Memory B cell (primary cell): ENCODE measurements around the gene AJAP1.

Experiments
- ATAC-seq: fragments of 150-1000 bp; cut with Tn5 transposase; 2 replicates; pipeline ENCODE4 v1.10.0; 2021; ENCODE audit warnings: low read depth, mild to moderate bottlenecking, moderate library complexity
- DNase-seq, 2 donors: peaks; one replicate each; pipeline ENCODE4 v3.0.0; 2022; ENCODE audit warnings: low spot score in 2 of 2
- H3K27ac Mint-ChIP-seq: one replicate; pipeline ENCODE4 v1.8.0; 2022; ENCODE audit warnings: mild to moderate bottlenecking, moderate library complexity, mixed read lengths
- H3K27me3 Mint-ChIP-seq: one replicate; pipeline ENCODE4 v1.8.0; 2022; ENCODE audit warnings: mixed read lengths
- H3K36me3 Mint-ChIP-seq: one replicate; pipeline ENCODE4 v1.8.0; 2022; ENCODE audit warnings: mild to moderate bottlenecking, mixed read lengths
- H3K4me1 Mint-ChIP-seq: one replicate; pipeline ENCODE4 v1.8.0; 2022; ENCODE audit warnings: mixed read lengths
- H3K4me3 Mint-ChIP-seq: one replicate; pipeline ENCODE4 v1.8.0; 2022; ENCODE audit warnings: mild to moderate bottlenecking, moderate library complexity, mixed read lengths
- H3K9me3 Mint-ChIP-seq: one replicate; pipeline ENCODE4 v1.8.0; 2022; ENCODE audit warnings: mixed read lengths

Gene AJAP1

DNA sequence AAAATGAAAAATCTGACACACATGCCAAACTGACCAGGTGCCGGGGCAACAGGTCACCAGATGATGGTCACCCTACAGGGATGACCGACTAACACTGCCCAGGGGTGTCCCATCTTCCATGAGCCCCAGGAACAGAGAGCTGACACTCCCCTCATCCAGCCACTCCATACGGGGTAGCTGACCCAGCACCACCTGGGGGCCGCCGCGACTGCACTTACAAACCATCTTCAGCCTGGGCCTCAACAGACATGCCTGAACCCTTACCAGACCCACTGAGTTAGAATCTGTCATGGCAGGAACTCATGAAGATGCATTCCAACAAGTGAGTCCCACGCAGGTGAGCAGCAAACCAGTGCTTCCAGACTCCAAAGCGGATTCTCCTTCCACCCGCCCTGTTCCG lies 31.6 kb upstream of the AJAP1 start:
- H3K4me1 Mint-ChIP-seq = no peaks in the 10 kb centered on the region
- no peaks in the 10 kb centered on the region for H3K9me3 Mint-ChIP-seq

DNA sequence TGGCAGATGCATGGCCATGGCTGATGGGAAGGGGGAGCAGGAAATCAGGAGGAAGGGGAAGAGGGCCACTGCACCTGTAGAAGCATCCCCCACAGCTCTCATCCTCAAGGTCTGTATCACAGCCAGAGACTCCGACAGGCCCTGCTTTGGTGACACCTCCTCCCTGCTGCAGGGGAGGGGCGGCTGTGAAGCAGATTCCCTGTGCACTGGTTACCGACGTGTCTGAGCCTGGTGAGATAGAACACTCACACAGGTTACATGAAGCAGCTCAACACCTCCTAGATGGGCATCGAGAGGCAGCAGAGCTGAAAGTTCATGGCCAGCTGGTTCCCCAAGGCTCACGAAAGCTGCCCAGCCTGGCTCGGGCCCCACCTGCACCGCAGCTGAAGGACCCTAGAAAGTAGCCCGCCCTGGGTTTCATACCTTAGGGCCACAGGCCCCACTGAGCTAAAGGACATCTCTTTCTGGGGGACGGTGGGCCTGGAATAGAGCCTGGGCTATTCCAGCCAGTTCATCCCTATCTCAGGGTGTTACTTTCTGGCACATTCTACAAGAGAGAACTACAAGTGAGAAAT lies 30.2 kb upstream of the AJAP1 start:
- DNase-seq (no peak), ATAC-seq (no peak)
- Mint-ChIP-seq H3K4me1 (no peaks in the 10 kb centered on the region), H3K4me3 (no peak overlapping the region), H3K36me3 (no peaks in the 10 kb centered on the region), H3K27me3 (peaks cover 2% of the 10 kb centered on the region), H3K27ac (no peak overlapping the region), H3K9me3 (no peaks in the 10 kb centered on the region)

More for the DNA sequence above, 31.6 kb upstream of the AJAP1 start:
- Mint-ChIP-seq H3K36me3 (no peaks in the 10 kb centered on the region), H3K27ac (no peak overlapping the region), H3K27me3 (peaks cover 2% of the 10 kb centered on the region), H3K4me3 (no peak overlapping the region)
- ATAC-seq = no peak
- no peak for DNase-seq

GRCh38 chr1:4624801-4625200 lies 29.6 kb upstream of the AJAP1 start:
- H3K27me3 Mint-ChIP-seq = peaks cover 5% of the 10 kb centered on the region
- no peak overlapping the region for H3K27ac Mint-ChIP-seq
- H3K4me1 Mint-ChIP-seq = peaks cover 2% of the 10 kb centered on the region
- H3K36me3 Mint-ChIP-seq = no peaks in the 10 kb centered on the region
- no peak overlapping the region for H3K4me3 Mint-ChIP-seq
- ATAC-seq = no peak
- H3K9me3 Mint-ChIP-seq = no peaks in the 10 kb centered on the region
- no peak for DNase-seq

DNA sequence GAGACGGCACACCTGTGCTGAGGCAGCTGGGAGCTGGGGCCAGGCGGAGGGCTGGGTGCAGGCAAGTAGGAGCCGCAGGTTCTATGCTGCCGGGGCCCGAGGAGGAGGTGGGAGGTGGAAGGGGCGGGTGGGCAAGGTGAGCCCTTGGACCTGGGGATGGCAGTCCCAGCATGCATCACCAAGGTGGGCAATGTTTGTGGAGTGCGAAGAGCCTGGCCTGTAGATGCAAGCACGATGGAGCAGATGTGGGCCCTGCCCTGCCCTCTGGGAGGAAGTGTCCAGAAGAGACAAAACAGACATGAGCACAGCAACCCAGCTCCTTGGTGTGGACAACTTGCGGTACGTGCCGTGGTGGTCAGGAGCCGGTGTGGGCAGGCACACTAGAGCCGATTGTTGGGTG lies 28.3 kb upstream of the AJAP1 start:
- DNase-seq = no peak
- ATAC-seq = no peak
- no peaks in the 10 kb centered on the region for H3K9me3 Mint-ChIP-seq
- H3K27ac Mint-ChIP-seq = no peak overlapping the region
- H3K4me1 Mint-ChIP-seq = peaks cover 2% of the 10 kb centered on the region
- H3K4me3 Mint-ChIP-seq = no peak overlapping the region
- H3K36me3 Mint-ChIP-seq = no peaks in the 10 kb centered on the region
- peaks cover 5% of the 10 kb centered on the region for H3K27me3 Mint-ChIP-seq

GRCh38 chr1:4626560-4627319 lies 27.7 kb upstream of the AJAP1 start:
- H3K27me3 Mint-ChIP-seq = peaks cover 6% of the 10 kb centered on the region
- H3K36me3 Mint-ChIP-seq = no peaks in the 10 kb centered on the region
- no peak overlapping the region for H3K4me3 Mint-ChIP-seq
- H3K27ac Mint-ChIP-seq = no peak overlapping the region
- H3K4me1 Mint-ChIP-seq = peaks cover 2% of the 10 kb centered on the region
- DNase-seq = no peak
- ATAC-seq = no peak
- no peaks in the 10 kb centered on the region for H3K9me3 Mint-ChIP-seq

- Mint-ChIP-seq H3K9me3 (no peaks in the 10 kb centered on the region), H3K36me3 (no peaks in the 10 kb centered on the region), H3K27me3 (peaks cover 11% of the 10 kb centered on the region), H3K27ac (no peak overlapping the region), H3K4me1 (peaks cover 2% of the 10 kb centered on the region), H3K4me3 (no peak overlapping the region)
- ATAC-seq (no peak), DNase-seq (no peak)
Observed at GRCh38 chr1:4627353-4627752, 27.1 kb upstream of the AJAP1 start.

GRCh38 chr1:4628992-4629391 lies 25.4 kb upstream of the AJAP1 start:
- no peak overlapping the region for H3K27ac Mint-ChIP-seq
- peaks cover 9% of the 10 kb centered on the region for H3K27me3 Mint-ChIP-seq
- no peaks in the 10 kb centered on the region for H3K36me3 Mint-ChIP-seq
- ATAC-seq (no peak), DNase-seq (no peak)
- peaks cover 2% of the 10 kb centered on the region for H3K4me1 Mint-ChIP-seq
- no peaks in the 10 kb centered on the region for H3K9me3 Mint-ChIP-seq
- no peak overlapping the region for H3K4me3 Mint-ChIP-seq

DNA sequence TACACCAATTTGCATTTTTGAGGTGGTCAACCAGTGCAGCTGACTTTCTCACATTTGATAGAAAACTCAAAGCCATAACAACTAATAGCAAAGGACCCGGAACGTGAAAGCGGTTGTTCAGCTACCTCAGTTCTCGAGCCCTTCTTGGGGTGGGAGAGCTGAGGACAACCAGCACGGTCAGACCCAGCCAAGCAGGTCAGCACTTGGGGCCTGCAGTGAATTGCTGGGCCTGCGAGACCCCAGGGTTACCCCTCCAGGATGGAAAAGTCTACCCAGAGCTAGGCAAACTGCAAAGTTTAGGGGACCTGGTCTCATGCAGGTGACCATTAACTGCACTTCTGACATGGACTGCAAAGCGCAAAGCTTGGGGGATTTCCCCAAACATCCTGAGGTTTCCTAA lies 23.8 kb upstream of the AJAP1 start:
- no peaks in the 10 kb centered on the region for H3K9me3 Mint-ChIP-seq
- no peaks in the 10 kb centered on the region for H3K36me3 Mint-ChIP-seq
- DNase-seq (no peak), ATAC-seq (no peak)
- H3K4me1 Mint-ChIP-seq = peaks cover 2% of the 10 kb centered on the region
- peaks cover 9% of the 10 kb centered on the region for H3K27me3 Mint-ChIP-seq
- H3K4me3 Mint-ChIP-seq = no peak overlapping the region
- no peak overlapping the region for H3K27ac Mint-ChIP-seq

DNA sequence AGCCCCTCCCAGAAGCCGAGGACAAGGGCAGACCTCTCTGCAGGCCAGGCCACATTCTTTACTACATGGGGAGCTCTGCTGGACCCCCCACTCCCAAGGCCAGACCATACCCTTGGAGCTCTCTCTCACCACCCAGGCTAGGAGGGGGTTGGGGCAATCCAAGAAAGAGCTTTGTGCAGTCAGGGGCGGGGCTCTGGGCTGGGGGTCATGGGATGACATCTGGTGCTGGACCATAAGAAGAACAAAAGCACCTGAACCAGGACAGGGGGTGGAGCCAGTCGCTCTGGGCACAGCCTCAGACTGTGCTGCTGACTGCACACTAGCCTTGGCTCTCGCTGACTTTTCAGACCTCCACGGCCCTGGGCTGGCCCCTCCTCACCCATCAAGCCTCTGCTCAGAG lies 23.1 kb upstream of the AJAP1 start:
- Mint-ChIP-seq H3K27me3 (peaks cover 9% of the 10 kb centered on the region), H3K36me3 (no peaks in the 10 kb centered on the region), H3K4me1 (peaks cover 2% of the 10 kb centered on the region), H3K4me3 (no peak overlapping the region), H3K9me3 (no peaks in the 10 kb centered on the region), H3K27ac (no peak overlapping the region)
- no peak for DNase-seq
- ATAC-seq = no peak

DNA sequence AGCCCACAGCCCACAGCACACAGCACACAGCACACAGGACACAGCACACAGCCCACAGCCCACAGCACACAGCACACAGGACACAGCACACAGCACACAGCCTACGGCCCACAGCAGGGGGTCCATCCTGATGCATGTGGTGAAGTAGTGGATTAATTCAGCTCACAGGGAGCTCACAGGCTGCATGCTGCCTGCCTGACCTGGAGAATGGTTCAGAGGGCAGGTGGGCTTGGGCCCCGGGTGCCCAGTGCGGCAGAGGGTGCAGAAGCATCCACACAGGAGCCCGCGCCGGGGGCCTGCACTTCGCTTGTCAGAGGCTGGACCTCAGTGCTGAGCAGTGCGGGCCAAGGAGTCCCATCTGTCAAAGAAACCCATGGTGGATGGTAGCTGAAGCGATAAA lies 21.1 kb upstream of the AJAP1 start:
- no peak overlapping the region for H3K27ac Mint-ChIP-seq
- no peaks in the 10 kb centered on the region for H3K36me3 Mint-ChIP-seq
- peaks cover 13% of the 10 kb centered on the region for H3K27me3 Mint-ChIP-seq
- H3K4me1 Mint-ChIP-seq = peaks cover 3% of the 10 kb centered on the region
- no peaks in the 10 kb centered on the region for H3K9me3 Mint-ChIP-seq
- no peak for DNase-seq
- H3K4me3 Mint-ChIP-seq = no peak overlapping the region
- ATAC-seq = no peak

GRCh38 chr1:4634156-4634792 lies 20.1 kb upstream of the AJAP1 start:
- H3K4me3 Mint-ChIP-seq = no peak overlapping the region
- no peaks in the 10 kb centered on the region for H3K36me3 Mint-ChIP-seq
- no peaks in the 10 kb centered on the region for H3K9me3 Mint-ChIP-seq

DNA sequence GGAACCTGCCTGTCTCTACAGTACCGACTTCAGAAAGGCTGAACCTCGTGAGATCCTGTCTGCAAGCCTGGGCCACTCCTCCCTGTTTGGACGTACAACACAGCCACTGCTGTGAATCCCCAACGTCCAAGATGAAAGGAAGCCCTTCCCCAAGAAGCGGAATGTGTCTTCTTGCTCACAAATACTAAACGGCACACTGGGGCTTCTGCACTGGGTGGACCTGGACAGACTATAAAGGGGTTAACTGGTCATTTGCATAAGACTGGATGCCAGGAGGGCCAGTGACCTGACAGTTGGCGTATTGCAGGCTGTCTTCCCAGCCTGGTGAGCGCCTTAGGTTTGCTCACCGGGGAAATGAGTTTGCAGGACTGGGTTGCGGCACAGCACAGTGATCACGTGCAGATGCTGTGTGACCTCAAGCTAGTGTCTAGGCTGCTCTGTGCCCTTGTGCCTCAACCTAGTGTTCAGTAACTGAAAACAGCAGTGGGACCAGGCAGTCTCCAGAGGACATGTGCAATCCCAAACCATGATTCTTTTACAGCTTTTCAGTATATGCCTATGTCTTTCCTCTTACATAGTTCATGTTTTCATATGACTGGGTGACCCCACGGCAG lies 19.5 kb upstream of the AJAP1 start:
- Mint-ChIP-seq H3K36me3 (no peaks in the 10 kb centered on the region), H3K27ac (no peak overlapping the region), H3K9me3 (no peaks in the 10 kb centered on the region), H3K4me3 (no peak overlapping the region), H3K4me1 (peaks cover 3% of the 10 kb centered on the region), H3K27me3 (peaks cover 10% of the 10 kb centered on the region)
- no peak for DNase-seq
- ATAC-seq = no peak

More at GRCh38 chr1:4634156-4634792, 20.1 kb upstream of the AJAP1 start:
- Mint-ChIP-seq H3K27ac (no peak overlapping the region), H3K27me3 (peaks cover 13% of the 10 kb centered on the region), H3K4me1 (peaks cover 4% of the 10 kb centered on the region)
- DNase-seq (no peak), ATAC-seq (no peak)

DNA sequence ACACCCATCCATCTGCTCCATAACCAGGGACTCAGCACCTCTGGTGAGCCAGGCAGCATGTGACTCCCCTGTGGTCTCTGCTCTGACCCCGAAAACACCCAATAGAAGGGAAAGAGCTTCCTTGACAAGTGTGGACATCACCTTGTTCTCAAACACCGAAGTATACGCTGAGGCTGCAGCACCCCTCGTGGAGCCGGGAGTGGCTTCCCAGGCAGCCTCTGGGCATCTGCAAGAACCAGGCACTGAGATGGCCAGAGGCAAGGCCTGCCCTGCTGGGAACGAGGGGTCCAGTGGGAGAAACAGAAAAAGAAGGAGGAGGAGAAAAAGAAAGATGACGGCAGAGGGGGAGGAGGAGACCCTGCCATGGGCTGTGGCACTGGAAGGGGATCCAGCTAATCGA lies 18.2 kb upstream of the AJAP1 start:
- H3K27ac Mint-ChIP-seq = peak overlapping the region; percentile 28
- no peaks in the 10 kb centered on the region for H3K9me3 Mint-ChIP-seq
- DNase-seq = no peak
- H3K4me1 Mint-ChIP-seq = peaks cover 3% of the 10 kb centered on the region
- peaks cover 11% of the 10 kb centered on the region for H3K27me3 Mint-ChIP-seq
- no peak for ATAC-seq
- H3K36me3 Mint-ChIP-seq = no peaks in the 10 kb centered on the region
- no peak overlapping the region for H3K4me3 Mint-ChIP-seq

- H3K4me1 Mint-ChIP-seq = peaks cover 3% of the 10 kb centered on the region
- DNase-seq (no peak), ATAC-seq (no peak)
- H3K27me3 Mint-ChIP-seq = peaks cover 10% of the 10 kb centered on the region
- no peak overlapping the region for H3K4me3 Mint-ChIP-seq
- no peaks in the 10 kb centered on the region for H3K9me3 Mint-ChIP-seq
- H3K36me3 Mint-ChIP-seq = no peaks in the 10 kb centered on the region
- no peak overlapping the region for H3K27ac Mint-ChIP-seq
Observed at GRCh38 chr1:4636644-4637380, 17.6 kb upstream of the AJAP1 start.
